OCI-LY7 (cell line): Measurements from ENCODE around the gene DNAH3. TPM values are rescaled to one million over a fixed set of nuclear protein-coding genes. Genes with fewer than 3 reads are reported as not detected.

Experiments
- BruUV-seq: library from RNA; stranded (reverse); fragments of 400-500 nt; replicated peaks from 2 replicates; lab custom pipeline; 2021; lab: Mats Ljungman, UMichigan
- CTCF ChIA-PET: fragments of 300-600 bp; sonication (Branson Sonifier 250); formaldehyde crosslinking; loops from one replicate; lab custom pipeline; 2022; ENCODE audit warnings: antibody characterized with exemption; ENCODE audit not compliant: unreplicated experiment; lab: Charles Lee
- POLR2A ChIA-PET: fragments of 300-600 bp; sonication (Branson Sonifier 250); formaldehyde crosslinking; loops from one replicate; lab custom pipeline; 2022; ENCODE audit warnings: antibody characterized with exemption; lab: Charles Lee
- DNase-seq: peaks from one replicate; pipeline ENCODE4 v3.0.0-alpha.2; 2015; ENCODE audit warnings: low spot score
- H2AFZ ChIP-seq: fragments of 200-600 bp; sonication (generic), shearing (Covaris generic); 2 replicates; pipeline ENCODE4 v1.6.1; 2014; ENCODE audit warnings: mild to moderate bottlenecking, antibody characterized with exemption, low read length, moderate library complexity
- H3K27ac ChIP-seq: fragments of 200-600 bp; sonication (generic); 2 replicates; pipeline ENCODE4 v1.5.1; 2014; ENCODE audit warnings: mixed run types, low read depth, mild to moderate bottlenecking, moderate library complexity, low read length, inconsistent platforms; ENCODE audit not compliant: poor library complexity, severe bottlenecking
- H3K36me3 ChIP-seq: fragments of 200-600 bp; sonication (generic); 2 replicates; pipeline ENCODE4 v1.6.1; 2014; ENCODE audit warnings: mild to moderate bottlenecking, antibody characterized with exemption, low read length, moderate library complexity, mixed read lengths; ENCODE audit not compliant: insufficient read depth
- H3K4me1 ChIP-seq: fragments of 200-600 bp; sonication (generic); 2 replicates; pipeline ENCODE4 v1.5.1; 2014; ENCODE audit warnings: mild to moderate bottlenecking, low read length; ENCODE audit not compliant: insufficient read depth, poor library complexity, severe bottlenecking
- H3K4me2 ChIP-seq: fragments of 200-600 bp; sonication (generic); 2 replicates; pipeline ENCODE4 v1.6.1; 2014; ENCODE audit warnings: mild to moderate bottlenecking, low read length
- H3K4me3 ChIP-seq: fragments of 200-600 bp; sonication (generic); 2 replicates; pipeline ENCODE4 v1.5.1; 2014; ENCODE audit warnings: mild to moderate bottlenecking, low read depth, low read length; ENCODE audit not compliant: poor library complexity, severe bottlenecking
- H3K79me2 ChIP-seq: fragments of 200-600 bp; sonication (generic); 2 replicates; pipeline ENCODE4 v1.6.1; 2016; ENCODE audit warnings: low read depth, mild to moderate bottlenecking, low read length, moderate library complexity, mixed read lengths; ENCODE audit not compliant: insufficient read depth
- H3K9me2 ChIP-seq: fragments of 200-600 bp; sonication (generic); 2 replicates; pipeline ENCODE4 v1.6.1; 2016; ENCODE audit warnings: mild to moderate bottlenecking, low read length, mixed read lengths; ENCODE audit not compliant: insufficient read depth
- H3K9me3 ChIP-seq: fragments of 200-600 bp; sonication (generic); 2 replicates; pipeline ENCODE4 v1.6.1; 2014; ENCODE audit warnings: mild to moderate bottlenecking, mixed run types, low read length, mixed read lengths
- H4K20me1 ChIP-seq: fragments of 200-600 bp; sonication (generic); 2 replicates; pipeline ENCODE4 v1.6.1; 2014; ENCODE audit warnings: mild to moderate bottlenecking, antibody characterized with exemption, low read length, moderate library complexity, mixed read lengths; ENCODE audit not compliant: insufficient read depth
- CTCF ChIP-seq: fragments of 200-600 bp; sonication (generic); conservative IDR thresholded peaks from 2 replicates; pipeline ENCODE4 v1.5.1; 2014; ENCODE audit warnings: mild to moderate bottlenecking, antibody characterized with exemption, low read length, moderate library complexity, mixed read lengths
- EZH2phosphoT487 ChIP-seq: fragments of 200-600 bp; sonication (generic); IDR thresholded peaks from 2 replicates; pipeline ENCODE4 v1.6.1; 2018; ENCODE audit warnings: low read depth, borderline replicate concordance, mild to moderate bottlenecking, mixed run types, antibody characterized with exemption, low read length, moderate library complexity, mixed read lengths
- intact Hi-C: fragments of 100-400 bp; cut with micrococcal nuclease; formaldehyde crosslinking; loops from one replicate; pipeline ENCODE4 v1.10.0; 2022; ENCODE audit not compliant: unreplicated experiment
- total RNA-seq, 2 experiments: library from RNA; depleted of rRNA in 1 of 2; stranded (reverse); fragments of >200 nt in 1 of 2; shearing (Covaris generic) in 1 of 2; gene quantifications; 2 replicates each; pipeline ENCODE4 v1.2.3, GENCODE V29; 2014 to 2022

DNAH3 gene
- total RNA-seq, 2 experiments from 2014 or later: not detected

GRCh38 chr16:21092951-21093350 is 57.7 kb downstream of the DNAH3 start:
- no peak overlapping the region for H3K4me3 ChIP-seq
- no peaks in the 10 kb centered on the region for H3K4me1 ChIP-seq
- H3K4me2 ChIP-seq: no peak overlapping the region
- H3K36me3 ChIP-seq: no peaks in the 10 kb centered on the region
- intact Hi-C loops: no loop called here
- H3K27ac ChIP-seq: no peak overlapping the region
- no peaks in the 10 kb centered on the region for H4K20me1 ChIP-seq
- H3K79me2 ChIP-seq: no peaks in the 10 kb centered on the region
- DNase-seq: no peak
- no peaks in the 10 kb centered on the region for H3K9me2 ChIP-seq
- ChIA-PET POLR2A (interaction anchor here (0.6 kb wide), 1 partner anchor 1556 kb away, joined by 6 read pairs; no protein-coding TSS in a partner anchor), CTCF (no interaction called here)
- H2AFZ ChIP-seq: no peak overlapping the region
- TF ChIP-seq CTCF: no peak
- H3K9me3 ChIP-seq: no peaks in the 10 kb centered on the region
- no TSS peak for BruUV-seq

GRCh38 chr16:21088646-21089538 is 61.8 kb downstream of the DNAH3 start:
- Histone ChIP-seq H3K9me2 (no peaks in the 10 kb centered on the region), H3K9me3 (no peaks in the 10 kb centered on the region), H3K36me3 (no peaks in the 10 kb centered on the region), H3K4me2 (no peak overlapping the region), H3K79me2 (no peaks in the 10 kb centered on the region), H3K4me3 (no peak overlapping the region), H4K20me1 (no peaks in the 10 kb centered on the region), H2AFZ (no peak overlapping the region), H3K4me1 (no peaks in the 10 kb centered on the region), H3K27ac (no peak overlapping the region)
- CTCF ChIA-PET: no interaction called here
- intact Hi-C loops: no loop called here
- no peak for DNase-seq
- BruUV-seq: no TSS peak
- POLR2A ChIA-PET: no interaction called here
- TF ChIP-seq EZH2phosphoT487 (no peak), CTCF (no peak)

- Histone ChIP-seq H3K4me3 (no peak overlapping the region), H3K9me3 (no peaks in the 10 kb centered on the region), H3K4me1 (no peaks in the 10 kb centered on the region), H3K9me2 (no peaks in the 10 kb centered on the region), H3K79me2 (no peaks in the 10 kb centered on the region), H2AFZ (no peak overlapping the region), H3K4me2 (no peak overlapping the region), H3K36me3 (no peaks in the 10 kb centered on the region), H4K20me1 (no peaks in the 10 kb centered on the region), H3K27ac (no peak overlapping the region)
- ChIA-PET POLR2A (no interaction called here), CTCF (no interaction called here)
- DNase-seq: no peak
- intact Hi-C loops: no loop called here
- no TSS peak for BruUV-seq
- TF ChIP-seq EZH2phosphoT487: no peak
- no peak for TF ChIP-seq CTCF
These were observed 62.5 kb downstream of the DNAH3 start for GRCh38 chr16:21088143-21088542.
